ENCODE measurements around the gene NDUFAF7.

Gene NDUFAF7

GRCh38 chr2:37232131-37232933 lies 874 bp downstream of the NDUFAF7 start:
- H3K36me3 ChIP-seq (ENCODE audit: insufficient read depth, low read length): peaks cover 41% of the 10 kb centered on the region
- peak overlapping the region; percentile 95 for H3K9ac ChIP-seq (ENCODE audit: low read length)
- no peaks in the 10 kb centered on the region for H3K27me3 ChIP-seq (ENCODE audit: insufficient read depth, low read length)
- no peaks in the 10 kb centered on the region for H3K9me3 ChIP-seq (ENCODE audit: low read length)
- no peaks in the 10 kb centered on the region for H3K9me2 ChIP-seq (ENCODE audit: low read depth, low read length)
- no peak for TF ChIP-seq EZH2 (IDR thresholded peaks at IDR 0.05; ENCODE audit: borderline replicate concordance, low read length)
- no peak for TF ChIP-seq CTCF (IDR thresholded peaks at IDR 0.05; ENCODE audit: low read length)
- H3K4me1 ChIP-seq (ENCODE audit: insufficient read depth, low read length, severe bottlenecking): peaks cover 32% of the 10 kb centered on the region
- no peaks in the 10 kb centered on the region for H4K20me1 ChIP-seq (ENCODE audit: insufficient read depth, low read length)
- H3K4me2 ChIP-seq (ENCODE audit: low read length): peak overlapping the region; percentile 98
- peak overlapping the region; percentile 78 for H3K4me3 ChIP-seq (ENCODE audit: low read depth, low read length, poor library complexity, severe bottlenecking)
- peak overlapping the region; percentile 42 for H3K27ac ChIP-seq (ENCODE audit: low read depth, low read length, poor library complexity, severe bottlenecking)
- H2AFZ ChIP-seq (ENCODE audit: low read length): 0 out of 2 replicates have a peak overlapping the region, but pooled peaks have one; percentile 66
- H3K79me2 ChIP-seq (ENCODE audit: insufficient read depth, low read length): peaks cover 78% of the 10 kb centered on the region
- H3F3A ChIP-seq (ENCODE audit: insufficient read depth, low read length): no peaks in the 10 kb centered on the region

GRCh38 chr2:37243435-37243834 lies 12.0 kb downstream of the NDUFAF7 start:
- Histone ChIP-seq H3K9me3 (ENCODE audit: low read length) (no peaks in the 10 kb centered on the region), H3K9me2 (ENCODE audit: low read depth, low read length) (no peaks in the 10 kb centered on the region), H3K79me2 (ENCODE audit: insufficient read depth, low read length) (no peaks in the 10 kb centered on the region), H3K9ac (ENCODE audit: low read length) (no peak overlapping the region), H3K4me2 (ENCODE audit: low read length) (no peak overlapping the region), H3K27me3 (ENCODE audit: insufficient read depth, low read length) (no peaks in the 10 kb centered on the region), H2AFZ (ENCODE audit: low read length) (no peak overlapping the region), H4K20me1 (ENCODE audit: insufficient read depth, low read length) (no peaks in the 10 kb centered on the region), H3F3A (ENCODE audit: insufficient read depth, low read length) (no peaks in the 10 kb centered on the region), H3K4me3 (ENCODE audit: low read depth, low read length, poor library complexity, severe bottlenecking) (no peak overlapping the region), H3K27ac (ENCODE audit: low read depth, low read length, poor library complexity, severe bottlenecking) (no peak overlapping the region), H3K4me1 (ENCODE audit: insufficient read depth, low read length, severe bottlenecking) (no peaks in the 10 kb centered on the region), H3K36me3 (ENCODE audit: insufficient read depth, low read length) (peaks cover 85% of the 10 kb centered on the region)
- TF ChIP-seq CTCF (IDR thresholded peaks at IDR 0.05; ENCODE audit: low read length) (no peak), EZH2 (IDR thresholded peaks at IDR 0.05; ENCODE audit: borderline replicate concordance, low read length) (no peak)

- no peak overlapping the region for H3K27ac ChIP-seq (ENCODE audit: low read depth, low read length, poor library complexity, severe bottlenecking)
- no peaks in the 10 kb centered on the region for H3F3A ChIP-seq (ENCODE audit: insufficient read depth, low read length)
- H3K9ac ChIP-seq (ENCODE audit: low read length): no peak overlapping the region
- peaks cover 85% of the 10 kb centered on the region for H3K36me3 ChIP-seq (ENCODE audit: insufficient read depth, low read length)
- H2AFZ ChIP-seq (ENCODE audit: low read length): no peak overlapping the region
- H4K20me1 ChIP-seq (ENCODE audit: insufficient read depth, low read length): no peaks in the 10 kb centered on the region
- no peaks in the 10 kb centered on the region for H3K4me1 ChIP-seq (ENCODE audit: insufficient read depth, low read length, severe bottlenecking)
- no peaks in the 10 kb centered on the region for H3K27me3 ChIP-seq (ENCODE audit: insufficient read depth, low read length)
- no peaks in the 10 kb centered on the region for H3K9me2 ChIP-seq (ENCODE audit: low read depth, low read length)
- H3K79me2 ChIP-seq (ENCODE audit: insufficient read depth, low read length): no peaks in the 10 kb centered on the region
- no peaks in the 10 kb centered on the region for H3K9me3 ChIP-seq (ENCODE audit: low read length)
- TF ChIP-seq EZH2 (IDR thresholded peaks at IDR 0.05; ENCODE audit: borderline replicate concordance, low read length) (no peak), CTCF (IDR thresholded peaks at IDR 0.05; ENCODE audit: low read length) (no peak)
- no peak overlapping the region for H3K4me2 ChIP-seq (ENCODE audit: low read length)
- H3K4me3 ChIP-seq (ENCODE audit: low read depth, low read length, poor library complexity, severe bottlenecking): no peak overlapping the region
These were observed 12.6 kb downstream of the NDUFAF7 start for GRCh38 chr2:37244017-37244416.
